GM18505 (cell line): Measurements from ENCODE around the gene ARHGDIA.

Experiments used
- ATAC-seq: cut with Tn5 transposase; IDR thresholded peaks from one replicate; pipeline ENCODE4 v1.9.1; 2021; ENCODE audit not compliant: unreplicated experiment
- POLR2A ChIP-seq: IDR thresholded peaks from 4 replicates; pipeline ENCODE4 v1.6.1; 2011; ENCODE audit warnings: borderline replicate concordance; ENCODE audit not compliant: insufficient read depth, insufficient read length; ENCODE audit errors: extremely low read depth

ARHGDIA gene

GRCh38 chr17:81870981-81871386 lies at the start of gene ARHGDIA:
TSS of gene ARHGDIA (minus strand) at chr17:81871337. CDS start at chr17:81869930, 1,407 bp downstream.
- no peak for TF ChIP-seq POLR2A
- peak; percentile 20 for ATAC-seq

GRCh38 chr17:81918832-81919545 lies 47.9 kb upstream of the ARHGDIA start:
- ATAC-seq = no peak

GRCh38 chr17:81918333-81918669 lies 47.2 kb upstream of the ARHGDIA start:
- ATAC-seq = peak; percentile 13

More at GRCh38 chr17:81918832-81919545, 47.9 kb upstream of the ARHGDIA start:
- TF ChIP-seq POLR2A = no peak

GRCh38 chr17:81917565-81918332 lies 46.6 kb upstream of the ARHGDIA start, which contains the start of gene SIRT7:
TSS of gene SIRT7 (minus strand) at chr17:81918176. CDS start at chr17:81918131, 45 bp downstream.
- ATAC-seq = peak; percentile 68
- peak; percentile 91 for TF ChIP-seq POLR2A

- no peak for TF ChIP-seq POLR2A
- ATAC-seq = no peak
These were observed 45.3 kb upstream of the ARHGDIA start for GRCh38 chr17:81916234-81917001.

GRCh38 chr17:81915331-81915730 lies 44.2 kb upstream of the ARHGDIA start:
- no peak for TF ChIP-seq POLR2A
- ATAC-seq = no peak

- TF ChIP-seq POLR2A = no peak
- ATAC-seq = no peak
These were observed 43.1 kb upstream of the ARHGDIA start for GRCh38 chr17:81914103-81914850.

GRCh38 chr17:81913394-81914102 lies 42.4 kb upstream of the ARHGDIA start:
- no peak for TF ChIP-seq POLR2A
- no peak for ATAC-seq

GRCh38 chr17:81912441-81913309 lies 41.5 kb upstream of the ARHGDIA start:
- no peak for TF ChIP-seq POLR2A
- ATAC-seq = no peak

GRCh38 chr17:81911969-81912368 lies 40.8 kb upstream of the ARHGDIA start:
- ATAC-seq = no peak
- TF ChIP-seq POLR2A = no peak

- TF ChIP-seq POLR2A = peak; percentile 42
- peak; percentile 60 for ATAC-seq
These were observed 40.3 kb upstream of the ARHGDIA start, which contains the start of gene PCYT2 for GRCh38 chr17:81911277-81911961. TSS of gene PCYT2 (minus strand) at chr17:81911399. CDS start at chr17:81911355, 44 bp downstream.
